GM18858 (cell line): Measurements from ENCODE around the gene ITM2A.

Experiments used
- ATAC-seq: cut with Tn5 transposase; IDR thresholded peaks from one replicate; pipeline ENCODE4 v1.9.1; 2021; ENCODE audit not compliant: unreplicated experiment

The ITM2A gene

DNA sequence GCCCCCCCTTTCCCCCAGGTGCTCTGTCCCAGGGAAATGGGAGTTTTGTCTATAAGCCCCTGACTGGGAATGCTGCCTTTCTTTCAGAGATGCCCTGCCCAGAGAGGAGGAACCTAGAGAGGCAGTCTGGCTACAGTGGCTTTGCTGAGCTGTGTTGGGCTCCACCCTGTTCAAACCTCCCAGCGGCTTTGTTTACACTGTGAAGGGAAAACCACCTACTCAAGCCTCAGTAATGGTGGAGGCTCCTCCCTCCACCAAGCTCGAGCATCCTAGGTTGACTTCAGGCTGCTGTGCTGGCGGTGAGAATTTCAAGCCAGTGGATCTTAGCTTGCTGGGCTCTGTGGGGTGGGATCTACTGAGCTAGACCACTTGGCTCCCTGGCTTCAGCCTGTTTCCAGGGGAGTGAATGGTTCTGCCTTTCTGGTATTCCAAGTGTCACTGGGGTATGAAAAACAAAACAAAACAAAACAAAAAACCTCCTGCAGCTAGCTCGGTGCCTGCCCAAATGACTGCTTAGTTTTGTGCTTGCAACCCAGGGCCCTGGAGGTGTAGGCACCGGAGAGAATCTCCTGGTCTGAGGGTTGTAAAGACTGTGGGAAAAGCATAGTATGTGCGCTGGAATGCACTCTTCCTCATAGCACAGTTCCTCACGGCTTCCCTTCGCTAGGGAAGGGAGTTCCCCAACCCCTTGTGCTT lies 41.7 kb downstream of the ITM2A start:
- no peak for ATAC-seq
